Natural killer cell (primary cell): ENCODE results near the gene ANKLE1. TPM values are rescaled to one million over a fixed set of nuclear protein-coding genes. Genes with fewer than 3 reads are reported as not detected.
A peak's percentile ranks its signal among the peaks of the same experiment; 100 is the strongest.

ENCODE experiments used
- ATAC-seq, 3 donors: fragments of 150-1000 bp in 2 of 3; fragments of 200-7000 bp in 1 of 3; cut with Tn5 transposase; 1 replicate in 1 of 3; 2 replicates in 2 of 3; pipeline ENCODE4 v1.10.0; 2021; ENCODE audit warnings: mild to moderate bottlenecking in 2 of 3, moderate library complexity in 2 of 3
- DNase-seq, 2 donors: peaks; one replicate each; pipeline versions ENCODE4 v3.0.0 to v3.0.0-alpha.2; 2013 to 2021; ENCODE audit warnings: mixed read lengths in 1 of 2
- H3K27ac ChIP-seq: one replicate; pipeline ENCODE4 v1.5.1; 2013; ENCODE audit warnings: mild to moderate bottlenecking, low read length
- H3K27me3 ChIP-seq: one replicate; pipeline ENCODE4 v1.6.1; 2013; ENCODE audit warnings: low read length; ENCODE audit not compliant: control insufficient read depth, insufficient read depth
- H3K36me3 ChIP-seq: one replicate; pipeline ENCODE4 v1.6.1; 2013; ENCODE audit warnings: low read length; ENCODE audit not compliant: control insufficient read depth, insufficient read depth
- H3K4me1 ChIP-seq: one replicate; pipeline ENCODE4 v1.6.1; 2013; ENCODE audit warnings: low read length; ENCODE audit not compliant: control insufficient read depth, insufficient read depth
- H3K4me3 ChIP-seq: one replicate; pipeline ENCODE4 v1.5.1; 2013; ENCODE audit warnings: low read length
- H3K9me3 ChIP-seq: one replicate; pipeline ENCODE4 v1.6.1; 2013; ENCODE audit warnings: low read length; ENCODE audit not compliant: control insufficient read depth, insufficient read depth
- H3K27ac Mint-ChIP-seq, 2 donors: one replicate each; pipeline ENCODE4 v1.8.0; 2022; ENCODE audit warnings: mild to moderate bottlenecking in 2 of 2, mixed read lengths in 2 of 2, moderate library complexity in 1 of 2
- H3K27me3 Mint-ChIP-seq, 2 donors: one replicate each; pipeline ENCODE4 v1.8.0; 2022; ENCODE audit warnings: low read depth in 2 of 2, mixed read lengths in 2 of 2
- H3K36me3 Mint-ChIP-seq: one replicate; pipeline ENCODE4 v1.8.0; 2022; ENCODE audit warnings: mixed read lengths
- H3K4me1 Mint-ChIP-seq, 2 donors: one replicate each; pipeline ENCODE4 v1.8.0; 2022; ENCODE audit warnings: mixed read lengths in 2 of 2
- H3K4me3 Mint-ChIP-seq: one replicate; pipeline ENCODE4 v1.8.0; 2022; ENCODE audit warnings: mild to moderate bottlenecking, moderate library complexity, mixed read lengths
- H3K9me3 Mint-ChIP-seq, 2 donors: one replicate each; pipeline ENCODE4 v1.8.0; 2022; ENCODE audit warnings: mixed read lengths in 2 of 2
- WGBS: methylation state at CpG from one replicate; pipeline ENCODE4 v1.1.7; 2013; ENCODE audit warnings: missing lambda C conversion rate; ENCODE audit not compliant: insufficient coverage; 5-methylcytosine and 5-hydroxymethylcytosine counted together
- intact Hi-C: fragments of 100-400 bp; cut with micrococcal nuclease; formaldehyde crosslinking; loops from one replicate; pipeline ENCODE4 v1.14.2; 2022
- total RNA-seq, 4 donors: library from RNA; stranded (reverse); fragments of 120-200 nt in 1 of 4; gene quantifications; one replicate each; pipeline versions ENCODE4 v1.2.3 to v1.2.4, GENCODE V29; 2013 to 2022
- TF ChIP-seq, protein P1 (sequence below): fragments of 200-600 bp; IDR thresholded peaks from one replicate; pipeline ENCODE4 v1.8.0; 2022; ENCODE audit warnings: antibody characterized with exemption

Gene ANKLE1
- total RNA-seq, 3 donors from 2014 or later (not counting 1 experiment from before 2014, with no cell fraction given): 1.3 to 3.6 (median 2.0) TPM

DNA sequence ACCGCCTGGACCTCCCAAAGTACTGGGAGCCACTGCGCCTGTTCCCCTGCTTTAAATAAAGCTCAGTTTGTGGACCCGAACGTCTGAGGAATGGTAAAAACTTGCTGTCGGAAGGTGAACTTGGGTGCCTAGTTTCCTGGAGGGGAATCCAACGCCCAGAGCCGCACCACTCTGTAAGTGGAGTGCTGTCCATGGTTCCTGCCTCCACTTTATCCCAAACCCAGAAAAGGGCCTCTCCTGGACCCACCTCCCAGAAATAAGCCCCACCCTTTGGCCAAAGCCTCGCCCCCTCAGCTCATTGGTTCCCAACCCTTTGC lies 50.6 kb downstream of the ANKLE1 start:
- H3K4me3 Mint-ChIP-seq: no peak overlapping the region
- Histone ChIP-seq H3K4me3 (no peak overlapping the region), H3K9me3 (no peaks in the 10 kb centered on the region), H3K4me1 (peaks cover 46% of the 10 kb centered on the region), H3K36me3 (no peaks in the 10 kb centered on the region), H3K27ac (no peak overlapping the region), H3K27me3 (no peaks in the 10 kb centered on the region)
- WGBS: 94% methylated on average over 8 of the region's 8 CpGs
- no peak overlapping the region for H3K27ac Mint-ChIP-seq
- H3K36me3 Mint-ChIP-seq: no peaks in the 10 kb centered on the region
- TF ChIP-seq, protein P1, sequence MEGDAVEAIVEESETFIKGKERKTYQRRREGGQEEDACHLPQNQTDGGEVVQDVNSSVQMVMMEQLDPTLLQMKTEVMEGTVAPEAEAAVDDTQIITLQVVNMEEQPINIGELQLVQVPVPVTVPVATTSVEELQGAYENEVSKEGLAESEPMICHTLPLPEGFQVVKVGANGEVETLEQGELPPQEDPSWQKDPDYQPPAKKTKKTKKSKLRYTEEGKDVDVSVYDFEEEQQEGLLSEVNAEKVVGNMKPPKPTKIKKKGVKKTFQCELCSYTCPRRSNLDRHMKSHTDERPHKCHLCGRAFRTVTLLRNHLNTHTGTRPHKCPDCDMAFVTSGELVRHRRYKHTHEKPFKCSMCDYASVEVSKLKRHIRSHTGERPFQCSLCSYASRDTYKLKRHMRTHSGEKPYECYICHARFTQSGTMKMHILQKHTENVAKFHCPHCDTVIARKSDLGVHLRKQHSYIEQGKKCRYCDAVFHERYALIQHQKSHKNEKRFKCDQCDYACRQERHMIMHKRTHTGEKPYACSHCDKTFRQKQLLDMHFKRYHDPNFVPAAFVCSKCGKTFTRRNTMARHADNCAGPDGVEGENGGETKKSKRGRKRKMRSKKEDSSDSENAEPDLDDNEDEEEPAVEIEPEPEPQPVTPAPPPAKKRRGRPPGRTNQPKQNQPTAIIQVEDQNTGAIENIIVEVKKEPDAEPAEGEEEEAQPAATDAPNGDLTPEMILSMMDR: no peak
- intact Hi-C loops: loop anchor here (10.0 kb wide), 1 partner anchor 72 kb away; the partner anchor contains the start of gene BST2
- DNase-seq (no peak), ATAC-seq (no peak)
- H3K4me1 Mint-ChIP-seq: peaks cover 21 to 46% of the 10 kb centered on the region in 2 donors
- H3K27me3 Mint-ChIP-seq: no peaks in the 10 kb centered on the region
- H3K9me3 Mint-ChIP-seq: no peaks in the 10 kb centered on the region

DNA sequence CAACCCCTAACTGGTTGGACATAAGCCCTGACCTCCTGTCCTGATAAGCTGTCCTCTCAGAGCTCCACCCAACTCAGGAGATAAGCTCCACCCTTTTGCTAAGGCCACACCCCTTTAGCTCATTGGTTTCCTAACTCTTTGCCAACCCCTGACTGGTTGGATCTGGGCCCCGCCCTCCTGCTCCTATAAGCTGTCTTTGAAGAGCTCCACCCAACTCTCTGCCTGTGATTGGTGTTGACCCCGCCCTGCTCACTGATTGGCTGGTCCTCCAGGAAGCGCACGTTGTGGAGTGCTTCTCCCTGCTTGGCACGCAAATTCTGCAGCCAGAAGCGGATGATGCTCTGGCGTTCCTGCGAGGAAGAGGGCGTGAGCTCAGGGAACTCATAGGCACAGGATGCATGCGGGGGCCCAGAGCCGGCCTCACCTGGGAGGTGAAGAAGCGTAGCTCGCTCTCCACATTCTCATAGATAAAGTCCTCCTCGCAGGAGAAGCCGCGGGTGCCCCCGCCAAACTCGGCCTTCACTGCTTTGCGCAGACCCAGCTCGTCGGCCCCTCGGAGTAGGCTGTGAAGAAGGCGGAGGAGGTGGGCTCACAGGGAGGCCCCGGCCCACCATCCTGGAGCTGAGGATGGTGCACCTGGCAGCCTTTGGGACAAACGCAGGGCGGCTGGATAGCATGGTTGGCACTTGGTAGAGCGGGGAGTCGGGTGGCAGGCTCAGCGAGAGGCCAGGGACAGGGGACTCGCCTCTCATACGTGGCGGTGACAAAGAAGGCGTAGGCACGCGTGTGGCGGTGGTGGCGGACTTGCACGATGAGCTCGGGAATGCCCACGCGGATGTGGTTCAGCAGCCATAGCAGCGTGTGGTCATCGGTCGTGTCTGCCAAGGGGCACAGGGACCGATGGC lies 51.2 kb downstream of the ANKLE1 start:
- peaks cover 51% of the 10 kb centered on the region for H3K4me1 ChIP-seq
- H3K36me3 ChIP-seq: no peaks in the 10 kb centered on the region
- ATAC-seq: no peak
- TF ChIP-seq, protein P1: no peak
- intact Hi-C loops: loop anchor here (10.0 kb wide), 1 partner anchor 72 kb away; the partner anchor contains the start of gene BST2
- H3K27ac Mint-ChIP-seq: no peak overlapping the region
- H3K9me3 ChIP-seq: no peaks in the 10 kb centered on the region
- H3K27me3 ChIP-seq: no peaks in the 10 kb centered on the region
- no peaks in the 10 kb centered on the region for H3K36me3 Mint-ChIP-seq
- WGBS: 97% methylated on average over 45 of the region's 45 CpGs
- H3K27me3 Mint-ChIP-seq: no peaks in the 10 kb centered on the region
- H3K27ac ChIP-seq: no peak overlapping the region
- H3K4me3 ChIP-seq: no peak overlapping the region
- peak overlapping the region; percentile 68 for H3K4me3 Mint-ChIP-seq
- H3K9me3 Mint-ChIP-seq: no peaks in the 10 kb centered on the region
- peaks cover 25 to 53% of the 10 kb centered on the region in 2 donors for H3K4me1 Mint-ChIP-seq
- peak in 1 of 2 donors; percentile 54 for DNase-seq

DNA sequence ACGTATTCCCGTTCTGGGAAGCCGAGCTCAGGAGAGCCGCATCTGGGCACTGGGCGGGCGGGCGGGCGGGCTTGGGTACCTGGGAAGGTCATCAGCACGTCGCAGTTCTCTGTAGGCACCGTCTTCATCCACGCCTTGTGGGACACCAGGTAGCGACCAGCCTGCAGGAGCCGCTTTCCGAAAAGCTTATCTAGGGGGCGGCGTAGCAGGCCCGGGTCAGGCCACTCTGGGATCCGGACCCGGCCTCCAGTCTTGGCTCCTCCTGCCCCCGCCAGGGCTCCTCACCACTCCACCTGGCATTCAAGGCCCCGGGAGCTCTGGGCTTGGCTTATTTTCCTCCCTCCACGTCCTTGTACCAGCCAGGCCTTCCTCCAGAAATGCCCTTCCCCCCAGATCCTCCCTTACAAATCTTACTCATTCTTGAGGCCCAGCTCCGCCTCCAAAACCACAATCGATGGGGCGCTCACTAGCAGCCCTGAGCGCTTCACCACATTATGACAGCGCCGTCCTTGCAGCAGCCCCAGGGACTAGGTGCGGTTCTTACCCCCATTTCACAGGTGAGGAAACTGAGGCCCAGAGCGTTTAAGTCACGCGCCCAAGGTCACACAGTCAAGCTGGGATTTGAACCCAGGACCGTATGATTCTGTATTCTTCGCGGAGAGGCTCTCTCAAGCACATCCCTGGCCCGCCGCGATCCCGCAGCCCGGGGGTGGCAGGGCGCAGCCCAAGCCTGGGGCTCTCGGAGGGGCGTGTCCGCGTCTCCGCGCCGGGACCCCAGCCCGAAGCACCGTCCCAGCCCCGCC lies 52.1 kb downstream of the ANKLE1 start:
- Histone ChIP-seq H3K36me3 (no peaks in the 10 kb centered on the region), H3K27ac (no peak overlapping the region), H3K4me3 (peak overlapping the region; percentile 45), H3K27me3 (no peaks in the 10 kb centered on the region), H3K4me1 (peaks cover 54% of the 10 kb centered on the region), H3K9me3 (no peaks in the 10 kb centered on the region)
- H3K27ac Mint-ChIP-seq: peak overlapping the region in 1 of 2 donors; percentile 88
- H3K4me3 Mint-ChIP-seq: peak overlapping the region; percentile 79
- TF ChIP-seq, protein P1: no peak
- 38% methylated on average over 52 of the region's 52 CpGs for WGBS
- intact Hi-C loops: loop anchor here (10.0 kb wide), 1 partner anchor 71 kb away; the partner anchor contains the start of gene BST2
- H3K9me3 Mint-ChIP-seq: no peaks in the 10 kb centered on the region
- peaks cover 25 to 57% of the 10 kb centered on the region in 2 donors for H3K4me1 Mint-ChIP-seq
- no peaks in the 10 kb centered on the region for H3K36me3 Mint-ChIP-seq
- H3K27me3 Mint-ChIP-seq: no peaks in the 10 kb centered on the region
- peak in 1 of 3 donors; percentile 27 for ATAC-seq
- DNase-seq: peak; percentile 50 to 81
